Activated gamma-delta T cell (primary cell): ENCODE data around the gene CYB5R3.

Source experiments
- DNase-seq: peaks from one replicate; lab custom pipeline; 2025; lab: John Stamatoyannopoulos, UW

The CYB5R3 gene

DNA sequence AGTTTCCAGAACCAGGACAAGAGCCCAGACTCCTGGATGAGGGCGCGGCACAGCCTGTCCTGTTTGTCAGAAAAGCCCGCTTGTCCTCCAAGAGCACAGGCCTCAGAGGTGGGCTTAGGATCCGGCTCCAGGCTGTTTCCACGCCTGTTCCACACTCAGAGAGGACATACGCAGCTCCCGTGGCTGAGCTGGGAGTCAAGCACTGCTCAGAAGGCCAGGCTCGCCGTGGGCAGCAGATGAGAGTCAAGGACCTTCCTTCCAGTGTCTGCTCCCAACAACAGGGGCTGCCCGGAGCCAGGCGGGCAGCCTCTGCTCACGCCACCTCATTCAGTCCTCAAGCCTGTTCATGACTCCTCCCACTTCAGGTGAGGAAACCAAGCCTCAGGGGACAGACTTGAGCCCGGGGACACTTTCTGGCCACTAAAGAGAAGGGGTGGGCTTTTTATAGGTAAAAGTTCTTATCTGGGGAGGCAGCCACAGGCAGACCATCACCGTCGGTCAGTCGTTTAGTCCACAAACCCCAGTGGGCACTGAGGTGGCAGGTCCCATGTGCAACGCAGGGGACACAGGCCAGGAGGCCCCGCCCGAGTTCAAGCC, 3.8 kb downstream of the CYB5R3 start:
- no peak for DNase-seq

- no peak for DNase-seq
These were observed 4.5 kb downstream of the CYB5R3 start for GRCh38 chr22:42644422-42645340.

DNA sequence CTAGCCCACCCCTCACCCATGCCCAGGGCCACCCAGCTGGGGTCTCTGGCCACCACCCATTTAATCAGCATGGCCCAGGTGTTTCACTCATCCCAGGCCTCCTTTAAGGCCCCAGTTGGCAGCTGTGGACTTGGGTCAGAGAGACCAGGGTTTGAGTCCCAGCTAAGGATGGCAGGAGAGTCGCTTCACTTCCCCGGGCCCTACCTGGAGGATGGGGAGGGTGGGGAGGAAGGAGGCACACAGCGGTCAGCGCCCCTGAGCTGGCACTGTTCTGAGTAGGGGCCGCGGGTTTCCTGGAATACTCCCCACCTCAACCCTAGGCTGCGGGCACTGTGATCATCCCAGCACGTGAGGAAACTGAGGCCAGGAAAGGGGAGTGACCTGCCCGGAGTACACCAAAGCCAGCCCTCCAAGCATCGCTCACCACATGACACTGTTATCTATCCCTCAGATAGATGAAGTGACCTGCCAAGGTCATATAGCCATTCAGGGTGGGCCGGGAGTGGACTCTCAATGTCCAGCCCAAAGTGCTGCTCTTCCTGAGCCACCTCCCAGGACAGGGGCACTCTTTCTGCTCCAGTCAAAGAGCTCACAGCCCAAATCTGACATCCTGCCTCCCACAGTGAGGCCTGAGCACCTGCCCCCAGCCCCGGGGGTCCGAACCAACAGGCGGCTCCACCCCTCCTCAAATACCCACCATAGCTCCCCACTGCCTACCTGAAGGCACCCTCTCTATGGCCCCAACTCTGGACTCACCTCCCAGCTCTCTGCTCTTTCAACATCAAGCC, 5.4 kb downstream of the CYB5R3 start:
- DNase-seq: no peak

DNA sequence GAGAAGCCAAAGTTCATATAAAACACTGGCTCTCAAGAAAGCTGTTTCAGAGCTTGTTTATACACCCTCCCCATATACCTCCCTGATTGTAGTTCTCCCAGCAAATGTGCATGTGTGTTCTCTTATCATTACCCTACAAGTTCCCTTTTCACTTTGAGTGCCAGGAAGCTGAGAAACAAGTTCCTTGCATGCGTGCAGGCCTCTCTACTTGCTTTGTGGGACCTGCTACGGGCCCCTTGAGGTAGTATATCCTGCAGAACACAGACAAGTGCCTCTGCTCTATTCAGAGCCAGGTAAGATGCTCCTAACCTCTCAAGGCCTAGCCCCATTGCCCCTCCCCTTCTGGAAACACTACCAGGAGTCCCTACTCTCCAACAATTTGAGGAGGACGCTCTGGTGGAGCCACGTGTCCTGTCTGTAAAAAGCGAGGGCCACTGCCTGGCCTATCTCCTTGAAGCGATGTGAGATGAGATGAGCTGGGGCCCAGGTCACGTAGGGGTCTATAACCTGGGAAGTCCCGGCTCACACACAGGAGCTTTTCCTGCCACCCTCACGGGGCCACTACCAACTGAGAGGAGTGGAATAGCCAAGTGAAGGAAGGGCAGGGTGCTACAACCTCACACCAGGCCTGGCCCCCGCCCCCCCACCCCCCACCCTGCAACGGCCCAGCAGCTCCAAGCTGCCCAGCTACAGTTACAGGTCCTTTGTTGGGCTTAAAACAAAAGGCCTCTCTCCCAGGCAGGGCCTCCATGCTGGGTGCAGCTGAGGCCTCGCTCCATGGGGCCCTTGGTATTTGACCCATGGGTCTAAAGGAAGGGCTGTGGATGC, 6.2 kb downstream of the CYB5R3 start:
- no peak for DNase-seq

DNA sequence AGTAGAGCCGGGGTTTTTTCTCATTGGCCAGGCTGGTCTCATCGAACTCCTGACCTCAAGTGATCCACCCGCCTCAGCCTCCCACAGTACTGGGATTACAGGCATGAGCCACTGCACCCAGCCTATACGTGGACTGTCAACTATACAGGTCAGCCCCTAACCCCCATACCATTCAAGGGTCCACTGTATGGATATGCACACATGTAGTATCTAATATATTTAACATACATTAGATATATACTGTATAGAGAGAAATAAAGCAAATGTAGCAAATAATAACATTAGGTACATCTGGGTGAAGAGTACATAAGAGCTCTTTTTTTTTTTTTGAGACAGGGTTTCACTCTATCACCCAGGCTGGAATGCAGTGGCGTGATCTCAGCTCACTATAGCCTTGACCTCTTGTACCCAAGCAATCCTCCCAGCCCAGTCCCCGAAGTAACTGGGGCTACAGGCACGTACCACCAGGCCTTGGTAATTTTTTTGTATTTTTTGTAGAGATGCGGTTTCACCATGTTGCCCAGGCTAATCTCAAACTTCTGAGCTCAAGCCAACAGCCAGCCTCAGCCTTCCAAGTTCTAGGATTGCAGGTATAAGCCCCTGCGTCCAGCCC, 7.3 kb downstream of the CYB5R3 start:
- DNase-seq: no peak

DNA sequence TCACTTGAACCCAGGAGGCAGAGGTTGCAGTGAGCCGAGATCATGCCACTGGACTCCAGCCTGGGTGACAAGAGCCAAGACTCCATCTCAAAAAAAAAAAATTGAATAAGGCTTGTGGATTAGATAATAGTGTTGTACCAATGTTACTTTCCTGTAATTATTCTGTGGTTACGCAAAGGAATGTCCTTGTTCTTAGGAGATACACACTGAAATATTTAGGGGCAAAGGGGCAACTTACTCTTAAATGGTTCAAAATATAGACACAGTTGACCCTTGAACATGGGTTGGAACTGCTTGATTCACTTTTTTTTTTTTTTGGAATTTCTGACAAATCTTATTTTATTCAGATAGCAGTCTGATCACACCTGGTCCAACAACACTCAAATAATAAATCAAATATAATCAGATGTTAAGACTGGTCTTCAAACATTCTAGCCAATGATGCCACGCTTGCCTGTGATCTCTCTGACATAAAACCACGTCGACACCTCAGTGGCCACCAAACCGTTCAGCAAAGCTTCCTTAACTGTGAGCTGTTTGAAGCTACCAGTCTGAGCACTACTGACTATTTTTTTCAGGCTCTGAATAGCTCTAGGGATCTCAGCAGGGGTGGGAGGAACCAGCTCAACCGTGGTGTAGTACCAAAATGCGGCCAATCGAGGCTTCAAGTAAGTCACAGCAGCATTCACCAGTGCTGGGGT, 9.5 kb downstream of the CYB5R3 start:
- no peak for DNase-seq

- DNase-seq: no peak
These were observed 11.6 kb downstream of the CYB5R3 start for GRCh38 chr22:42637555-42637954.

DNA sequence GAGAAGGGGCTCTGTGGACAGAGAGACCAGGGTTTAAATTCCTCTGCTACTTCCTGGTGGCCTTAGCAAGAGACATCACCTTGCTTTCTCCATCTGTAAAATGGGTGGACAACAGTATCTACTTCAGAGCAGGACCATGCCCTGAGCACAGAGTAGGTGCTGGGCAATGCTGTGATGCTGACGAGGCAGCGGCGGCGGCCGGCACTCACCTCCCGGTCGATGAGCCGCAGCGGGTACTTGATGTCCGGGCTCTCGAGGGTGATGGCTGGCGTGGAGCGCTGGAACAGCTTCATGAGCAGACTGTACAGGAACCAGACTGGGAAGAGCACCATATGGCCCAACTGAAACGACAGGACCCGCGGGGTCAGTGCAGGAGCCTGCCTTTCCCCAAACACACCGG, 12.7 kb downstream of the CYB5R3 start:
- DNase-seq: no peak

DNA sequence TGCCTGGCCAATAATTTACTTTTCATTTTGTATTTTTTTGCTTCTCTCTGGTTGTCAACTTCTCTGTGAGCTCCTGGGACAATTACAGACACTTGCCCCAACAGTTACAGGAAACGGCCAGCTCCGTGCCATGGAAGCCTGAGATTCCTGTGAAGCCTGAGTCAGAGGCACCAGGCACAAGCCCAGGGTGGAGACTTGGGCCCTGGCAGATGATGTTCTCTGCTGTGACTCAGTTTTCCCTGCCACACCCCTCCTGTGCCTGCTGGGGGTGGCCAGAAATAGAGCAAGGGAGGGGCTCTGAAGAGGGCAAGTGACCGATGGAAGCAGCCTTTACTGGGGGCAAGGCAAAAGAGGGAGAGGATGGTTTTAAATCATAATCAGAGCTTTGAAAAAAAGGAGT, 13.7 kb downstream of the CYB5R3 start:
- DNase-seq: no peak

- DNase-seq: no peak
These were observed 16.2 kb downstream of the CYB5R3 start for GRCh38 chr22:42633013-42633412.

GRCh38 chr22:42632096-42632495, 17.1 kb downstream of the CYB5R3 start:
- no peak for DNase-seq

- no peak for DNase-seq
These were observed 18.1 kb downstream of the CYB5R3 start for GRCh38 chr22:42630901-42631602.

GRCh38 chr22:42630211-42630610, 19.0 kb downstream of the CYB5R3 start:
- DNase-seq: no peak

GRCh38 chr22:42627981-42628380, 21.2 kb downstream of the CYB5R3 start:
- no peak for DNase-seq

DNA sequence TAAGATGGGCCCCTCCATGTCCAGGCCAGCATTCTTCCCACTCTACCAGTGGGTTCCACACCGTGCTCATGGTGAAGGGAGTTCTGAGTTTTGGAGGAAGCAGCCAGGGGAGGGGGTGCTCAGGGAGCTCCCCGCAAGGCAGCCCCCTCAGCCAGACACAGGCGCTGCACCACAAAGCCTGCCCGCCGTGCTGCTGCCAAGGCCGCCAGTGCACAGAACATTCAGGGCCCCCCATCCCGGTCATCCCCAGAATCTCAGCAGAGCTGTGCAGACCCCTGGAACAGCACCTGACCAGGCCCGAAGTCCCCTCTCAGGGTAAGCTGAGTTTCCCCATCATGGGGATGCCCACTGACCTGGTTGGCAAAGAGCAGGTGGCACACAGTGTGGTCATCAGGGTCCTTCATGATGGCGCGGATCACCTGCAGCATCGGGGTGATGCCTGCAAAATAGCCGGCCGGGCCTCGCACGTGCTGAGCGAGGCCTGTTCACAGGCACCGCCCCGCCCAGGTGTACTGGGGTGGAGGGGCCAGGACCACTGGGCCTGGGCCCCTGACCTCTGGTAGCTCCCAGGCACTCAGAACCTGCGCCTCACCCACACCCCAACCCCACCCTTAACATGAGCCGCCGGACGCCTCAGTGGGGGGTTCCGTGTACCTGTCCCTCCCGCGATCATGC, 22.1 kb downstream of the CYB5R3 start:
- no peak for DNase-seq

GRCh38 chr22:42626431-42626830, 22.8 kb downstream of the CYB5R3 start:
- DNase-seq: no peak

DNA sequence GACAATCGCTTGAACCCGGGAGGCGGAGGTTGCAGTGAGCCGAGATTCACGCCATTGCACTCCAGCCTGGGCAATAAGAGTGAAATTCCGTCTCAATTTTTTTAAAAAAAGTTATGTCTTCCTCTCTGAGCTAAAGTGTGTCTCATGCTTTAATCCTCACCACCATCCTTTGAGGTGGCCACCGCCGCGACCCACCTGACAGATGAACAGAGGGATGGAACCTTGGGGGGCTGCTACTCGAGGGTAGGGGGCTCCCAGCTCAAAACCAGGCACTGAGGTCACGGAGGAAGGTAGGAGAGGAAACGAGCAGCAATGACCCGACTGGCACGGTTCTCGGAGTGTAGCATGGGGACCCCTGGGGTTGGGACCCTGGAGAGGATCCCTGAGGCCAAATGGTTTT, 23.8 kb downstream of the CYB5R3 start:
- no peak for DNase-seq

GRCh38 chr22:42624551-42625106, 24.6 kb downstream of the CYB5R3 start:
- DNase-seq: no peak

GRCh38 chr22:42623756-42624441, 25.3 kb downstream of the CYB5R3 start:
- no peak for DNase-seq
